ENCODE measurements around the gene KLHL2.
"Not testable (repeated sequence)": the region's sequence is repeated elsewhere in the genome, so short reads cannot be mapped to it uniquely, and the experiment has no call there.

Gene KLHL2

GRCh38 chr4:165184998-165185397, 22.4 kb upstream of the KLHL2 start:
- not testable (repeated sequence) for H3K36me3 ChIP-seq (ENCODE audit: insufficient read depth, low read length); H3K9ac ChIP-seq (ENCODE audit: low read depth, low read length); H3K4me1 ChIP-seq (ENCODE audit: insufficient read depth, low read length); H3K27me3 ChIP-seq (ENCODE audit: insufficient read depth, low read length); H3K9me3 ChIP-seq (ENCODE audit: insufficient read depth, low read depth, low read length); H3K4me3 ChIP-seq (ENCODE audit: low read length); H3K27ac ChIP-seq (ENCODE audit: low read depth, low read length)
- 95% methylated on average over 10 of the region's 10 CpGs for WGBS

GRCh38 chr4:165185448-165185847, 21.9 kb upstream of the KLHL2 start:
- WGBS = 85% methylated on average over 4 of the region's 5 CpGs
- Histone ChIP-seq H3K4me1 (ENCODE audit: insufficient read depth, low read length) (0 out of 2 replicates have a peak, but pooled peaks cover 4% of the 10 kb centered on the region), H3K9ac (ENCODE audit: low read depth, low read length) (no peak overlapping the region), H3K36me3 (ENCODE audit: insufficient read depth, low read length) (no peaks in the 10 kb centered on the region), H3K27ac (ENCODE audit: low read depth, low read length) (no peak overlapping the region), H3K27me3 (ENCODE audit: insufficient read depth, low read length) (no peaks in the 10 kb centered on the region), H3K9me3 (ENCODE audit: insufficient read depth, low read depth, low read length) (no peaks in the 10 kb centered on the region), H3K4me3 (ENCODE audit: low read length) (no peak overlapping the region)

GRCh38 chr4:165190591-165191347, 16.6 kb upstream of the KLHL2 start:
- Histone ChIP-seq H3K36me3 (ENCODE audit: insufficient read depth, low read length) (no peaks in the 10 kb centered on the region), H3K27me3 (ENCODE audit: insufficient read depth, low read length) (no peaks in the 10 kb centered on the region), H3K4me3 (ENCODE audit: low read length) (no peak overlapping the region), H3K9me3 (ENCODE audit: insufficient read depth, low read depth, low read length) (no peaks in the 10 kb centered on the region), H3K4me1 (ENCODE audit: insufficient read depth, low read length) (0 out of 2 replicates have a peak, but pooled peaks cover 4% of the 10 kb centered on the region), H3K27ac (ENCODE audit: low read depth, low read length) (no peak overlapping the region), H3K9ac (ENCODE audit: low read depth, low read length) (no peak overlapping the region)
- 100% methylated on average over 1 of the region's 1 CpG for WGBS

GRCh38 chr4:165191348-165191656, 16.1 kb upstream of the KLHL2 start:
- Histone ChIP-seq H3K27ac (ENCODE audit: low read depth, low read length) (no peak overlapping the region), H3K9ac (ENCODE audit: low read depth, low read length) (no peak overlapping the region), H3K9me3 (ENCODE audit: insufficient read depth, low read depth, low read length) (no peaks in the 10 kb centered on the region), H3K27me3 (ENCODE audit: insufficient read depth, low read length) (no peaks in the 10 kb centered on the region), H3K4me1 (ENCODE audit: insufficient read depth, low read length) (0 out of 2 replicates have a peak, but pooled peaks cover 1% of the 10 kb centered on the region), H3K4me3 (ENCODE audit: low read length) (no peak overlapping the region), H3K36me3 (ENCODE audit: insufficient read depth, low read length) (no peaks in the 10 kb centered on the region)
- WGBS = 98% methylated on average over 2 of the region's 2 CpGs

- Histone ChIP-seq H3K27ac (ENCODE audit: low read depth, low read length) (no peak overlapping the region), H3K4me1 (ENCODE audit: insufficient read depth, low read length) (no peaks in the 10 kb centered on the region), H3K4me3 (ENCODE audit: low read length) (no peak overlapping the region), H3K9me3 (ENCODE audit: insufficient read depth, low read depth, low read length) (no peaks in the 10 kb centered on the region), H3K27me3 (ENCODE audit: insufficient read depth, low read length) (no peaks in the 10 kb centered on the region), H3K9ac (ENCODE audit: low read depth, low read length) (no peak overlapping the region), H3K36me3 (ENCODE audit: insufficient read depth, low read length) (no peaks in the 10 kb centered on the region)
- 95% methylated on average over 3 of the region's 7 CpGs for whole genome bisulfite sequencing
Measured at GRCh38 chr4:165191814-165192499, 15.4 kb upstream of the KLHL2 start.

GRCh38 chr4:165192500-165192898, 14.9 kb upstream of the KLHL2 start:
- Histone ChIP-seq H3K9me3 (ENCODE audit: insufficient read depth, low read depth, low read length) (no peaks in the 10 kb centered on the region), H3K27ac (ENCODE audit: low read depth, low read length) (no peak overlapping the region), H3K4me3 (ENCODE audit: low read length) (no peak overlapping the region), H3K4me1 (ENCODE audit: insufficient read depth, low read length) (no peaks in the 10 kb centered on the region), H3K27me3 (ENCODE audit: insufficient read depth, low read length) (no peaks in the 10 kb centered on the region), H3K36me3 (ENCODE audit: insufficient read depth, low read length) (no peaks in the 10 kb centered on the region), H3K9ac (ENCODE audit: low read depth, low read length) (no peak overlapping the region)
- 100% methylated on average over 1 of the region's 1 CpG for WGBS

- H3K9ac ChIP-seq (ENCODE audit: low read depth, low read length) = no peak overlapping the region
- no peaks in the 10 kb centered on the region for H3K27me3 ChIP-seq (ENCODE audit: insufficient read depth, low read length)
- H3K9me3 ChIP-seq (ENCODE audit: insufficient read depth, low read depth, low read length) = no peaks in the 10 kb centered on the region
- H3K27ac ChIP-seq (ENCODE audit: low read depth, low read length) = no peak overlapping the region
- WGBS = 87% methylated on average over 4 of the region's 4 CpGs
- no peaks in the 10 kb centered on the region for H3K36me3 ChIP-seq (ENCODE audit: insufficient read depth, low read length)
- no peaks in the 10 kb centered on the region for H3K4me1 ChIP-seq (ENCODE audit: insufficient read depth, low read length)
- no peak overlapping the region for H3K4me3 ChIP-seq (ENCODE audit: low read length)
Measured at GRCh38 chr4:165192956-165193355, 14.4 kb upstream of the KLHL2 start.

GRCh38 chr4:165194368-165194767, 13.0 kb upstream of the KLHL2 start:
- no peak overlapping the region for H3K9ac ChIP-seq (ENCODE audit: low read depth, low read length)
- H3K9me3 ChIP-seq (ENCODE audit: insufficient read depth, low read depth, low read length) = no peaks in the 10 kb centered on the region
- H3K4me3 ChIP-seq (ENCODE audit: low read length) = no peak overlapping the region
- no peaks in the 10 kb centered on the region for H3K4me1 ChIP-seq (ENCODE audit: insufficient read depth, low read length)
- H3K27ac ChIP-seq (ENCODE audit: low read depth, low read length) = no peak overlapping the region
- H3K36me3 ChIP-seq (ENCODE audit: insufficient read depth, low read length) = no peaks in the 10 kb centered on the region
- 96% methylated on average over 1 of the region's 1 CpG for WGBS
- no peaks in the 10 kb centered on the region for H3K27me3 ChIP-seq (ENCODE audit: insufficient read depth, low read length)

- Histone ChIP-seq H3K27ac (ENCODE audit: low read depth, low read length) (no peak overlapping the region), H3K4me1 (ENCODE audit: insufficient read depth, low read length) (no peaks in the 10 kb centered on the region), H3K9me3 (ENCODE audit: insufficient read depth, low read depth, low read length) (no peaks in the 10 kb centered on the region), H3K27me3 (ENCODE audit: insufficient read depth, low read length) (no peaks in the 10 kb centered on the region), H3K9ac (ENCODE audit: low read depth, low read length) (no peak overlapping the region), H3K4me3 (ENCODE audit: low read length) (no peak overlapping the region), H3K36me3 (ENCODE audit: insufficient read depth, low read length) (no peaks in the 10 kb centered on the region)
- 93% methylated on average over 1 of the region's 1 CpG for WGBS
Measured at GRCh38 chr4:165198329-165198728, 9.0 kb upstream of the KLHL2 start.

- no peaks in the 10 kb centered on the region for H3K27me3 ChIP-seq (ENCODE audit: insufficient read depth, low read length)
- H3K36me3 ChIP-seq (ENCODE audit: insufficient read depth, low read length) = no peaks in the 10 kb centered on the region
- H3K27ac ChIP-seq (ENCODE audit: low read depth, low read length) = no peak overlapping the region
Measured at GRCh38 chr4:165199286-165199685, 8.1 kb upstream of the KLHL2 start.

GRCh38 chr4:165199722-165200121, 7.6 kb upstream of the KLHL2 start:
- Histone ChIP-seq H3K9me3 (ENCODE audit: insufficient read depth, low read depth, low read length) (no peaks in the 10 kb centered on the region), H3K4me1 (ENCODE audit: insufficient read depth, low read length) (peaks cover 9% of the 10 kb centered on the region; the same call in 1 of the 2 replicates), H3K36me3 (ENCODE audit: insufficient read depth, low read length) (no peaks in the 10 kb centered on the region), H3K4me3 (ENCODE audit: low read length) (no peak overlapping the region), H3K27ac (ENCODE audit: low read depth, low read length) (no peak overlapping the region), H3K27me3 (ENCODE audit: insufficient read depth, low read length) (no peaks in the 10 kb centered on the region), H3K9ac (ENCODE audit: low read depth, low read length) (no peak overlapping the region)
- WGBS = 86% methylated on average over 2 of the region's 2 CpGs

More at GRCh38 chr4:165199286-165199685, 8.1 kb upstream of the KLHL2 start:
- Histone ChIP-seq H3K4me3 (ENCODE audit: low read length) (no peak overlapping the region), H3K4me1 (ENCODE audit: insufficient read depth, low read length) (peaks cover 6% of the 10 kb centered on the region; the same call in 1 of the 2 replicates), H3K9ac (ENCODE audit: low read depth, low read length) (no peak overlapping the region), H3K9me3 (ENCODE audit: insufficient read depth, low read depth, low read length) (no peaks in the 10 kb centered on the region)
